ENCODE data around the gene DEFB127.

DNA sequence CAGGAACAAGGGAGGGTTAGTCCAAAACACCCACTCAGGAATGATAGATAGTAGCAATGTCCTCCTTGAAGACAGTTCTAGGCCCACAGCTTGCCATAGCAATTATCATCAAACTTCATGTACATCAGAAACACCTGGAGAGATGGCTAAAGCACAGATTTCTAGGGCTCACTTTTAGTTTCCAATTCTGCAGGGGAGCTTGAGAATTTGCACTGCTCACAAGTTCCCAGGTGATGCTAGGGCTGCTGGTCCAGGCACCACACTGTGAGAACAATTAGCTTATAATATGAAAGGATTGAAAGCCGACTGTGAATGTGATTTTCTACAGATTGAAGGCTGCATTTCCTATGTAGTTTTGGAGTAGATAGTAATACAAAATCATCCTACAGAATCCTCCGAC is 11.4 kb upstream of the DEFB127 start:
- TF ChIP-seq, protein P1, sequence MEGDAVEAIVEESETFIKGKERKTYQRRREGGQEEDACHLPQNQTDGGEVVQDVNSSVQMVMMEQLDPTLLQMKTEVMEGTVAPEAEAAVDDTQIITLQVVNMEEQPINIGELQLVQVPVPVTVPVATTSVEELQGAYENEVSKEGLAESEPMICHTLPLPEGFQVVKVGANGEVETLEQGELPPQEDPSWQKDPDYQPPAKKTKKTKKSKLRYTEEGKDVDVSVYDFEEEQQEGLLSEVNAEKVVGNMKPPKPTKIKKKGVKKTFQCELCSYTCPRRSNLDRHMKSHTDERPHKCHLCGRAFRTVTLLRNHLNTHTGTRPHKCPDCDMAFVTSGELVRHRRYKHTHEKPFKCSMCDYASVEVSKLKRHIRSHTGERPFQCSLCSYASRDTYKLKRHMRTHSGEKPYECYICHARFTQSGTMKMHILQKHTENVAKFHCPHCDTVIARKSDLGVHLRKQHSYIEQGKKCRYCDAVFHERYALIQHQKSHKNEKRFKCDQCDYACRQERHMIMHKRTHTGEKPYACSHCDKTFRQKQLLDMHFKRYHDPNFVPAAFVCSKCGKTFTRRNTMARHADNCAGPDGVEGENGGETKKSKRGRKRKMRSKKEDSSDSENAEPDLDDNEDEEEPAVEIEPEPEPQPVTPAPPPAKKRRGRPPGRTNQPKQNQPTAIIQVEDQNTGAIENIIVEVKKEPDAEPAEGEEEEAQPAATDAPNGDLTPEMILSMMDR (IDR thresholded peaks at IDR 0.05) = no peak
- TF ChIP-seq EZH2 (IDR thresholded peaks at IDR 0.05; ENCODE audit: borderline replicate concordance, insufficient read depth, low read depth, low read length, poor library complexity, severe bottlenecking) = no peak
